SK-N-SH treated with all-trans-retinoic acid at 6 μM for 48 hours (cell line): ENCODE results near the gene NSG1.

Experiments used
- CREB5 ChIP-seq: fragments of 250-450 bp; sonication (Bioruptor Pico); IDR thresholded peaks from 2 replicates; pipeline ENCODE4 v1.5.1; 2020; ENCODE audit warnings: low read depth, mild to moderate bottlenecking, moderate library complexity
- CSRNP3 ChIP-seq: fragments of 250-450 bp; sonication (Bioruptor Pico); IDR thresholded peaks from 2 replicates; pipeline ENCODE4 v1.5.1; 2021; ENCODE audit warnings: mild to moderate bottlenecking, moderate library complexity
- ESRRG ChIP-seq: fragments of 250-450 bp; sonication (Bioruptor Pico); IDR thresholded peaks from 2 replicates; pipeline ENCODE4 v1.6.1; 2021; ENCODE audit warnings: mild to moderate bottlenecking
- GLIS3 ChIP-seq: fragments of 250-450 bp; sonication (Bioruptor Pico); IDR thresholded peaks from 2 replicates; pipeline ENCODE4 v1.5.0; 2020; ENCODE audit warnings: mild to moderate bottlenecking, moderate library complexity
- ISL1 ChIP-seq: fragments of 250-450 bp; sonication (Bioruptor Pico); IDR thresholded peaks from 2 replicates; pipeline ENCODE4 v2.1.2; 2022; ENCODE audit warnings: mild to moderate bottlenecking, moderate library complexity
- PATZ1 ChIP-seq: fragments of 250-450 bp; sonication (Bioruptor Pico); IDR thresholded peaks from 2 replicates; pipeline ENCODE4 v1.8.0; 2020; ENCODE audit warnings: mild to moderate bottlenecking, moderate library complexity, borderline replicate concordance
- POU6F1 ChIP-seq: fragments of 250-450 bp; sonication (Bioruptor Pico); IDR thresholded peaks from 2 replicates; pipeline ENCODE4 v1.8.0; 2021; ENCODE audit warnings: low read depth, mild to moderate bottlenecking, moderate library complexity, borderline replicate concordance
- RARB ChIP-seq: fragments of 250-450 bp; sonication (Bioruptor Pico); IDR thresholded peaks from 2 replicates; pipeline ENCODE4 v1.8.0; 2021; ENCODE audit warnings: mild to moderate bottlenecking, moderate library complexity
- TCF4 ChIP-seq: fragments of 250-450 bp; sonication (Bioruptor Pico); IDR thresholded peaks from 2 replicates; pipeline ENCODE4 v1.8.0; 2021; ENCODE audit warnings: mild to moderate bottlenecking, moderate library complexity, borderline replicate concordance
- TOX ChIP-seq: fragments of 250-450 bp; sonication (Bioruptor Pico); IDR thresholded peaks from 2 replicates; pipeline ENCODE4 v1.8.0; 2021; ENCODE audit warnings: mild to moderate bottlenecking, moderate library complexity, borderline replicate concordance
- ZC3H10 ChIP-seq: fragments of 250-450 bp; sonication (Bioruptor Pico); IDR thresholded peaks from 2 replicates; pipeline ENCODE4 v1.5.1; 2021; ENCODE audit warnings: mild to moderate bottlenecking, moderate library complexity
- ZFP3 ChIP-seq: fragments of 250-450 bp; sonication (Bioruptor Pico); IDR thresholded peaks from 2 replicates; pipeline ENCODE4 v1.5.0; 2020; ENCODE audit warnings: mild to moderate bottlenecking, moderate library complexity
- ZFP30 ChIP-seq: fragments of 450-650 bp; formaldehyde crosslinking; IDR thresholded peaks from 2 replicates; pipeline ENCODE4 v1.5.0; 2022; ENCODE audit warnings: mild to moderate bottlenecking, moderate library complexity

- no peak for TF ChIP-seq ISL1 (CRISPR knock-in tag)
- no peak for TF ChIP-seq RARB (CRISPR knock-in tag)
- no peak for TF ChIP-seq TOX
- TF ChIP-seq ZFP30, result no peak
- TF ChIP-seq ZC3H10, result no peak
- no peak for TF ChIP-seq PATZ1
- no peak for TF ChIP-seq GLIS3
- no peak for TF ChIP-seq ESRRG
- TF ChIP-seq POU6F1 (CRISPR knock-in tag), result no peak
- TF ChIP-seq TCF4 (CRISPR knock-in tag), result no peak
- TF ChIP-seq CREB5, result no peak
- TF ChIP-seq ZFP3, result no peak
- no peak for TF ChIP-seq CSRNP3 (CRISPR knock-in tag)
Observed at GRCh38 chr4:4430492-4431195, 43.7 kb downstream of the NSG1 start.
